ENCODE measurements around the gene KAT8. TPM values are rescaled to one million over a fixed set of nuclear protein-coding genes. Genes with fewer than 3 reads are reported as not detected.

Gene KAT8
- total and polyA plus RNA-seq, 8 donors, result 31.5 to 71.7 (median 38.2) TPM

DNA sequence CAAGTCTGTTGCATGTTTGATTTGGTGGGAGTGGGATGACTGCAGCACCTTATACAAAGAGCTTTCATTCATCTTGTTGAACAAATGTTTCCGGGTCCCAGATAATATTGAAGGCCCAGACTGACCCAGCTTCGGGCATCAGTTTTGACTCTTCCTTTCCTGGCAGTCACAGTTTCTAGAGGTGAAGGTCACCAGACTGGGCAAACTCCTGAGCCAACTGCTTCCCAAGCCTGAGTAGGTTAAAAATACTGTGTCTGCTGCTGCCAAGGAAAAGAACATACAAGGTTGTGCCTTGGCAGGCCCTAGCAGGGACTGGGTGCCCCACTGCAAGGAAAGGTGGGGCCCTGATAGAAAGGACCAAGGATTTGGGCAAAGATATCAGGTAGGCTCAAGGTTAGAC lies 4.8 kb upstream of the KAT8 start:
- no peak for TF ChIP-seq CTCF (IDR thresholded peaks at IDR 0.05)
- FAIRE-seq, result no peak
- 27 to 52% methylated on average over 2 of the region's 2 CpGs for WGBS, 2 donors
- Histone ChIP-seq H3K4me1 (peaks cover 10 to 35% (median 23%) of the 10 kb centered on the region in 3 donors), H3K27ac (peak overlapping the region in 3 of 4 donors; percentile 52 to 71 (median 65)), H3K9me3 (no peaks in the 10 kb centered on the region), H3K4me3 (no peak overlapping the region), H3K27me3 (no peaks in the 10 kb centered on the region), H3K36me3 (peaks cover 0 to 31% (median 0%) of the 10 kb centered on the region in 3 donors)
- no peak for ATAC-seq
- no peak for DNase-seq
- intact Hi-C loops (cut with DNase I), result no loop called here

GRCh38 chr16:31113121-31114120 lies 4.0 kb upstream of the KAT8 start:
- Histone ChIP-seq H3K36me3 (peaks cover 0 to 31% (median 0%) of the 10 kb centered on the region in 3 donors), H3K27ac (peak overlapping the region; percentile 45 to 71 (median 58)), H3K4me3 (peak overlapping the region in 1 of 4 donors; percentile 2), H3K9me3 (no peaks in the 10 kb centered on the region), H3K27me3 (no peaks in the 10 kb centered on the region), H3K4me1 (peaks cover 12 to 32% (median 27%) of the 10 kb centered on the region in 3 donors)
- peak in 2 of 4 donors; percentile 1 to 2 for ATAC-seq
- WGBS, 2 donors, result 61 to 67% methylated on average over 5 of the region's 5 CpGs
- intact Hi-C loops (cut with DNase I), result no loop called here
- FAIRE-seq, result no peak
- TF ChIP-seq CTCF (IDR thresholded peaks at IDR 0.05), result no peak
- DNase-seq, result peak in 1 of 6 donors; percentile 50

- TF ChIP-seq CTCF (IDR thresholded peaks at IDR 0.05), result no peak
- WGBS, 2 donors, result 77 to 81% methylated on average over 8 of the region's 8 CpGs
- peaks cover 20 to 37% (median 33%) of the 10 kb centered on the region in 3 donors for H3K4me1 ChIP-seq
- peaks cover 0 to 30% (median 0%) of the 10 kb centered on the region in 3 donors for H3K36me3 ChIP-seq
- FAIRE-seq (no peak), ATAC-seq (no peak), DNase-seq (no peak)
- no peaks in the 10 kb centered on the region for H3K9me3 ChIP-seq
- H3K27ac ChIP-seq, result peak overlapping the region in 2 of 4 donors; percentile 65 to 71
- intact Hi-C loops (cut with DNase I), result no loop called here
- H3K4me3 ChIP-seq, result no peak overlapping the region
- H3K27me3 ChIP-seq, result no peaks in the 10 kb centered on the region
These were observed 3.0 kb upstream of the KAT8 start for GRCh38 chr16:31114468-31114867.

DNA sequence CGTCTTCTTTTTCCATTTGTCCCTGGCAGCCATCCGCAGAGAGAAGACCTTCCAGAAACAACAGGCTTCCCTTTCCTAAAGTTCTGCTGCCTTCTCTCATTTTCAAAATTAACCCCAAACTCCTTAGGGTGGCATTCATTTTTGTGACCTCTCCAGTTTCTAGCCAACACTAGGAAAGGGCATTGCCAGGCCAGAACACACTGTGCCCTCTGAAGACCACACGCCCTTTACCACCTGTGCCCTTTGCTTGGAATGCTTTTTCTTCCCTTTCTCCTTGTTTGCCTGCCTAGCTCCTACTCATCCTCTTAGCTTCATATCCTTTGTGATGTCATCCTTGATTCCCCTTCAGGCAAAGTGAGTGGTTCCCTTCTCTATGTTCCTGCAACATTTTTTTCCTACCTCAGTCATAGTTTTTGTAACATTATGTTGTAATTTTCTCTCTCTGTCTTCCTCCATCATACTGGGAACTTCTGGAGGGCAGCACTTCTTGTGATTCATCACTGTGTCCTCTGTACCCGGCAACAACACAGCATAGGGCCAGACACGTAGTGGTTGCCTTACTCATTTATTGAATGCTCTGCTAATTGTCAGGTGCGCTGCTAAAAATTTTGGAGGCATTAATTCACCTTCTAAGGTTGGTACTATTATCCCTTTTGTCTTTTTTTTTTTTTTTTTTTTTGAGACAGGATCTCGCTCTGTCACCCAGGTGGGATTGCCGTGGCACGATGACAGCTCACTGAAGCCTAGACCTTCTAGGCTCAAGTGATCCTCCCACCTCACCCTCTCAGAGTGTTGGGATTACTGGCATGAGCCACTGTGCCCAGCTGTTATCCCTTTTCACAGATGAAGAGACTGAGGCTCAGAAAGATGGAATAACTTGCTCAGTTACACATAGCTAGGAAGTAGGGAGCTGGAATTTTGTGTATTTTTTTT lies 1.0 kb downstream of the KAT8 start:
- H3K36me3 ChIP-seq, result peaks cover 0 to 26% (median 11%) of the 10 kb centered on the region in 3 donors
- intact Hi-C loops (cut with DNase I), result no loop called here
- DNase-seq (peak in 3 of 6 donors; percentile 26 to 52 (median 27)), ATAC-seq (peak in 1 of 4 donors; percentile 5), FAIRE-seq (no peak)
- H3K4me3 ChIP-seq, result peak overlapping the region; percentile 65 to 69 (median 69)
- H3K9me3 ChIP-seq, result no peaks in the 10 kb centered on the region
- TF ChIP-seq CTCF (IDR thresholded peaks at IDR 0.05), result no peak
- 43 to 52% methylated on average over 9 of the region's 9 CpGs for WGBS, 2 donors
- H3K27ac ChIP-seq, result peak overlapping the region; percentile 95 to 99 (median 98)
- H3K27me3 ChIP-seq, result no peaks in the 10 kb centered on the region
- H3K4me1 ChIP-seq, result peaks cover 17 to 27% (median 21%) of the 10 kb centered on the region in 3 donors
